ENCODE measurements around the gene GTF2F2.

- no peak for TF ChIP-seq CTCF (optimal IDR thresholded peaks at IDR 0.05 in 1 of 3, IDR thresholded peaks at IDR 0.05 in 1 of 3, conservative IDR thresholded peaks at IDR 0.05 in 1 of 3; ENCODE audit: extremely low read depth in 1 of 3, insufficient read depth in 2 of 3, low read length in 3 of 3)
- no peak for TF ChIP-seq EZH2 (IDR thresholded peaks at IDR 0.05; ENCODE audit: low read length)
These were observed 46.5 kb downstream of the GTF2F2 start for GRCh38 chr13:45166858-45167257.
